Melanocyte of skin (primary cell): Measurements from ENCODE around the gene UBE2Q1. TPM values are rescaled to one million over a fixed set of nuclear protein-coding genes. Genes with fewer than 3 reads are reported as not detected.

Source experiments
- total RNA-seq, 2 donors: library from RNA; depleted of rRNA; stranded (reverse); fragments of >200 nt; gene quantifications; 2 replicates each; pipeline ENCODE4 v1.2.3, GENCODE V29; 2012

UBE2Q1 gene
- 10 to 100 TPM; 29.3 to 34.0 TPM for total RNA-seq

GRCh38 chr1:154557939-154558719, at the start of gene UBE2Q1:
Gene UBE2Q1, minus strand, starts transcription at chr1:154558662. Its CDS starts 109 bp downstream, at chr1:154558553.

GRCh38 chr1:154607609-154608396, 49.3 kb upstream of the UBE2Q1 start, which contains the start of gene ADAR:
Gene ADAR, minus strand, starts transcription at chr1:154608186. Its CDS starts 180 bp downstream, at chr1:154608006.

GRCh38 chr1:154567386-154568156, 9.1 kb upstream of the UBE2Q1 start, which contains the start of gene CHRNB2:
Gene CHRNB2, plus strand, starts transcription at chr1:154567778. Its CDS starts 267 bp downstream, at chr1:154568045.

GRCh38 chr1:154502066-154502743, 56.3 kb downstream of the UBE2Q1 start, which contains the start of the genes SHE and TDRD10:
Gene SHE, minus strand, starts transcription at chr1:154502412. Its CDS starts 386 bp downstream, at chr1:154502026.
Gene TDRD10, plus strand, starts transcription at chr1:154502219. Its CDS starts 4,685 bp downstream, at chr1:154506904.

Other genes with a start within 250 kb of the UBE2Q1 start
- gene AQP10, start 237.6 kb downstream of the UBE2Q1 start, total RNA-seq = not detected
- 100 to 1,000 TPM in 1 of 2 donors, 10 to 100 TPM in 1; 87.6 to 112 TPM for gene ATP8B2, start 233.1 kb downstream of the UBE2Q1 start, total RNA-seq
- gene IL6R, start 153.3 kb downstream of the UBE2Q1 start, total RNA-seq = 10 to 100 TPM; 21.0 to 47.0 TPM
- not detected for gene TDRD10, start 56.4 kb downstream of the UBE2Q1 start, total RNA-seq
- gene SHE, start 56.2 kb downstream of the UBE2Q1 start, total RNA-seq = under 1 TPM; under 0.01 to 1.00 TPM
- under 1 TPM; under 0.01 to 0.33 TPM for gene CHRNB2, start 9.1 kb upstream of the UBE2Q1 start, total RNA-seq
- 100 to 1,000 TPM; 220 to 285 TPM for gene ADAR, start 49.5 kb upstream of the UBE2Q1 start, total RNA-seq